Large intestine (tissue), 3 donors: ENCODE measurements around the gene TMEM186. TPM values are rescaled to one million over a fixed set of nuclear protein-coding genes. Genes with fewer than 3 reads are reported as not detected.
A peak's percentile ranks its signal among the peaks of the same experiment; 100 is the strongest.
"Not testable (repeated sequence)": the region's sequence is repeated elsewhere in the genome, so short reads cannot be mapped to it uniquely, and the experiment has no call there.

Experiments
- DNase-seq, 2 donors: peaks; one replicate each; pipeline versions ENCODE4 v3.0.0 to v3.0.0-alpha.2; 2013
- H3K27ac ChIP-seq: one replicate; pipeline ENCODE4 v1.5.1; 2013; ENCODE audit warnings: low read length
- H3K27me3 ChIP-seq: 2 replicates; pipeline ENCODE4 v1.6.1; 2013; ENCODE audit warnings: low read length; ENCODE audit not compliant: control insufficient read depth, insufficient read depth
- H3K36me3 ChIP-seq: 2 replicates; pipeline ENCODE4 v1.6.1; 2013; ENCODE audit warnings: low read length; ENCODE audit not compliant: control insufficient read depth, insufficient read depth
- H3K4me1 ChIP-seq: one replicate; pipeline ENCODE4 v1.6.1; 2013; ENCODE audit warnings: low read length; ENCODE audit not compliant: control insufficient read depth, insufficient read depth
- H3K4me3 ChIP-seq: one replicate; pipeline ENCODE4 v1.5.1; 2013; ENCODE audit warnings: low read length
- H3K9me3 ChIP-seq: one replicate; pipeline ENCODE4 v1.6.1; 2013; ENCODE audit warnings: mild to moderate bottlenecking, low read depth, low read length, moderate library complexity; ENCODE audit not compliant: control insufficient read depth
- WGBS: methylation state at CpG from one replicate; pipeline ENCODE4 v1.1.5; 2013; ENCODE audit warnings: low lambda C conversion rate; ENCODE audit not compliant: insufficient coverage; 5-methylcytosine and 5-hydroxymethylcytosine counted together
- polyA plus RNA-seq: library from polyadenylated mRNA; unstranded; fragments of 120-200 nt; gene quantifications from one replicate; pipeline ENCODE4 v1.2.1, GENCODE V29; 2013

Gene TMEM186
- polyA plus RNA-seq, 1 donor: 19.4 TPM

DNA sequence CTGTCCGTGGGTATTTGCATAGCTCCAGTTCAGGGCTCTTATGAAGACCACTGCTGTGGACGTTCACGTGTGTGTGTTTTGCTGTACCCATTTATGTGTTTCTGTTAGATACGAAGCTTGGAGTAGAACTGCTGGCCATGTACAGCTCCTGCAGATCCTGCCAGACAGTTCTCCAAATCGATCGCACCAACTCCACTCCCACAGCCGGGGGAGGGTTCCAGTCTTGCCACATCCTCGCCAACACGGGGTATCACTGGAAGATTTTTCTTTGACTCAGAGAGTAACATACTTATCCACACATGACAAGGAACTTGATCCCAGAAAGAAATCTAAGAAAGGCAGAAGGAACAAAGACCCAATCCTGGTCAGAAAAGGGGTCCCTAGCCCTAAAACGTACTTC, 37.4 kb downstream of the TMEM186 start:
- H3K36me3 ChIP-seq: peaks cover 35% of the 10 kb centered on the region
- H3K27me3 ChIP-seq: no peaks in the 10 kb centered on the region
- DNase-seq: no peak
- no peak overlapping the region for H3K4me3 ChIP-seq
- WGBS: no CpG with 5 or more reads among the region's 10 CpGs
- no peak overlapping the region for H3K27ac ChIP-seq
- no peaks in the 10 kb centered on the region for H3K4me1 ChIP-seq
- H3K9me3 ChIP-seq: no peaks in the 10 kb centered on the region

DNA sequence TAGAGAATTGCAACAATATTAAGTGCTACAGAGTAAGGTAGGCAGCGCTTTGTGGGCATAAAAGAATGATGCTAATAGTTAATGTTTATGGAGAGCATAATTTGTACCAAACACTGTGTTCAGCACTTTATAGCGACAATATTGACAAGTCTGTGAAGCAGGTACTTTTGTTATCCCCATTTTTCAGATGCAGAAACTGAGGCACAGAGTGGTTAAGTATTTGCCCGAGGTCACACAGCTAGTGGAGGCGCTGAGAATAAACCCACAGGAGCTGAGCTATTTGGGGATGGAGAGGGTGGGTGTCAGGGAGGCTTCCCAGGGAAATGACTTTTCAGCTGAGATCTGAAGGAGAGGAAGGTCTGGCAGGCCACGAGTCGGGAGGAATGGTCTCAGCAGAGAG, 39.4 kb downstream of the TMEM186 start:
- no peak overlapping the region for H3K4me3 ChIP-seq
- no peaks in the 10 kb centered on the region for H3K9me3 ChIP-seq
- H3K27ac ChIP-seq: no peak overlapping the region
- H3K27me3 ChIP-seq: no peaks in the 10 kb centered on the region
- H3K36me3 ChIP-seq: peaks cover 22% of the 10 kb centered on the region
- DNase-seq: no peak
- peaks cover 10% of the 10 kb centered on the region for H3K4me1 ChIP-seq
- WGBS: no CpG with 5 or more reads among the region's 6 CpGs

DNA sequence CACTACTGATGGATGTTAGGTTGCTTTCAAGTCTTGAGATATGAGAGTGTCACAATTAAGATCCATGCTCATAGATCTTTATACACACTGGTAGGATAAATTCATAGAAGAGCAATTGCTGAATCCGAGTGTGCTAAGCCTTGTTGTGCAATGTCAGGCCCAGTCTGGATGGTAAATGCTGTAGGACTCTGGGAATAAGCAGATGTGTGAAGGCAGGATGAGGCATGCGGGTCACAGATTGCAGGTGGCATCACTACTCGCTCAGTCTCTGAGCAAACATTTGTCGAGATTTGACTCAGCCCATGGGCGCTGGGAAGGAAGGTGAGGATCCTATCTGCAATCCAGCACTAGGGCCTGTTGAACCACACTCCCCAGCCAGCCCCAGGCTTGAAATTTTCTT, 40.7 kb downstream of the TMEM186 start:
- Histone ChIP-seq H3K27ac (no peak overlapping the region), H3K4me3 (no peak overlapping the region), H3K27me3 (no peaks in the 10 kb centered on the region), H3K9me3 (no peaks in the 10 kb centered on the region), H3K36me3 (peaks cover 22% of the 10 kb centered on the region), H3K4me1 (peaks cover 18% of the 10 kb centered on the region)
- no CpG with 5 or more reads among the region's 5 CpGs for WGBS
- DNase-seq: no peak

DNA sequence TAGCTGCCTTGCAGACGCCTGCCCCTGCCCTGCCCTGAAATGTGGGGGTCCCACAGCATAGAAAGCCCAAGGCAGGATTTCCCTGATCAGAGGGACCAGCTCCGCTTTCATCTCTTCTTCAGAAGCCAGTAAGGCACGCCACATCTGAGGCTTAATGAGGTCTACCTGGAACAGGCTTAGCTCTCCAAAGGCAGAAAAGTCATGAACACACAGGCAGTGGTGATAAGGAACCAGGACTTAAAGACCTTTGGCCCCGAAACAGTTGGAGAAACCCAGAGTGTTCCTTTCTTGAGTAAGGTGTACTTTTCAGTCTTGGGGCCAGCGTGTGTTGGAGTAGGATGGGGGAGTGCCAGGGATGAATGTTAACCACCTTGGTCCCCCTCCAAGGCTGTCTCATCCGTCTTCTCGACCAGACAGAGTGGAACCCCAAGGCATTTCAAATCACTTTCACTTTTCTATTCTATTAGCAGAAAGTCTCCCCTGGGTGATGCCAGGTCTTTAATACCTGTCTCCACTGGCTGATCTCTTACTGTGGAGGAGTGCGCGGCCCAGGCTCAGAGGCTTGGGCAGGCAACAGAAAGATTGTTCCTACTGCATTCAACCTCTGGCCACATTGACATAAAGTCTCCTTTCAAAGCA, 43.9 kb downstream of the TMEM186 start:
- H3K9me3 ChIP-seq: no peaks in the 10 kb centered on the region
- DNase-seq: peak; percentile 70 to 89
- no peaks in the 10 kb centered on the region for H3K27me3 ChIP-seq
- WGBS: no CpG with 5 or more reads among the region's 9 CpGs
- peak overlapping the region; percentile 76 for H3K27ac ChIP-seq
- H3K4me3 ChIP-seq: no peak overlapping the region
- H3K4me1 ChIP-seq: peaks cover 24% of the 10 kb centered on the region
- H3K36me3 ChIP-seq: peaks cover 16% of the 10 kb centered on the region

DNA sequence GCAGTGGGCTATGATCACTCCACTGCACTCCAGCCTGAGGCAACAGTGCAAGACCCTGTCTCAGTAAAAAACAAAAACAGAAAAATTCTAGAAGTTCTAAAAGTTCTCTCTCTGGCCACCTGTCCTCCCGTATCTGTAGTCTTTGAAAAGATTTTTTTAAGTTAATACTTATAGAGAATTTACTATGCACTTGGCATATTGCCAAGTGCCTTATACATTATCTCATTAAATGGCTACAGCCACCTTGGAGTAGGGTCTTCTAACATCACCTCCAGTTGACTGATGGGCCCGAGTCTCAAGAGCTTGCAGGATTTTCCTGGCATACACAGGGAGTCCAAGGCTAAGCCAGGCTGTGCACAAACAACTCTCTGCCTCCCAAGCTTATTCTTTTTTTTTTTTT, 44.7 kb downstream of the TMEM186 start:
- Histone ChIP-seq H3K9me3 (no peaks in the 10 kb centered on the region), H3K4me1 (peaks cover 24% of the 10 kb centered on the region), H3K27ac (peak overlapping the region; percentile 31), H3K4me3 (no peak overlapping the region), H3K27me3 (no peaks in the 10 kb centered on the region), H3K36me3 (peaks cover 8% of the 10 kb centered on the region)
- DNase-seq: peak in 1 of 2 donors; percentile 26
- 17% methylated on average over 1 of the region's 2 CpGs for WGBS

DNA sequence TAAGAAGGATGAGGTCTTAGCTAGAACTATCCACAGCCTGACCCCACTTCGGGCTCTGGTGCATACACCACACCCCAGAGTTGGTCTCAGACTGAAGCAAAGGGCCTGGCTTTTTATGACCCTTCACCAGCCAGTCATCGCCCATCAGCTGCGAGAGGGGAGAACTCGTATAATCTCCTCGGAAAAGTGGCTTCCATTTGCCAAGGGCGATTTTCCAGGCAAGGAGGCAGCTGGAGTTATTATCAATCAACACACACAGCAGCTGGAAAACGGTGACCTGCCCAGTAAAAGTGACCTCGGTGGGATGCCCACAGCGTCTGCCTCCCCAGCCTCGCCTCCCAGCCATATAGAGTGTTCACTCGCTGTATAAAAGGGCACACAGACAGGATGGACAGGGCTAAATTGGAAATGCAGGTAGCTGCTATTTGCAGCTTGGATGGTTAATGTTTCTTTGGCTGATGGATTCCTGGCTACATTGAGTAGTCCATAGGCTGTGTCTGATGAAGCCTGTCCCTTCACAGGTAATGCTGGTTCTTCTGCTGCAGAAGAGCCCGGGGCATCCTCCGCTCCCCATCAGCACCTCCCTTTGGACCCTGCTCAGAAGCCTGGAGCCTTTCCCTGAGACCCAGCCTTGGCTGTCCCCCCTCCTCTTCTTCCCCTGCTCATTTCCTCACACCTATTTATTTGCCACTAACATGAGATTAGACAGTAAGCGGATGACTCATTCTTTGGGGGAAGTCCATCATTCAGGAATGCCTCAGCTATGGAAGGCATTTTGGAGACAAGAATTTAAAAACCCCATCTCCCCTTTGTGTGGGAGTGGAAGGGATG, 45.7 kb downstream of the TMEM186 start:
- WGBS: no CpG with 5 or more reads among the region's 14 CpGs
- peak; percentile 66 to 83 for DNase-seq
- no peaks in the 10 kb centered on the region for H3K27me3 ChIP-seq
- H3K9me3 ChIP-seq: no peaks in the 10 kb centered on the region
- H3K27ac ChIP-seq: peak overlapping the region; percentile 19
- H3K36me3 ChIP-seq: peaks cover 5% of the 10 kb centered on the region
- no peak overlapping the region for H3K4me3 ChIP-seq
- peaks cover 24% of the 10 kb centered on the region for H3K4me1 ChIP-seq

DNA sequence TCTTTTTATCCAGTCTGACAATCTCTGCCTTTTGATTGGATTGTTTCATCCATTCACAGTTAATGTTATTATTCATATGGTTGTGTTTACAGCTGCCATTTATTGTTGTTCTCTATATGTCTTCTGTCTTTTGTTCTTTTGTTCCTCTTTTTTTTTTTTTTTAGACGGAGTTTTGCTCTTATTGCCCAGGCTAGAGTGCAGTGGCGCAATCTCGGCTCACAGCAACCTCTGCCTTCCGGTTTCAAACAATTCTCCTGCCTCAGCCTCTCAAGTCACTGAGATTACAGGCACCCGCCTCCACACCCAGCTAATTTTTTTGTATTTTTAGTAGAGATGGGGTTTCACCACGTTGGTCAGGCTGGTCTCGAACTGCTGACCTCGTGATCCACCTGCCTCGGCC, 48.5 kb downstream of the TMEM186 start:
- H3K36me3 ChIP-seq, DNase-seq, H3K4me3 ChIP-seq, H3K9me3 ChIP-seq, H3K27ac ChIP-seq, H3K27me3 ChIP-seq: not testable (repeated sequence)
- peaks cover 21% of the 10 kb centered on the region for H3K4me1 ChIP-seq
- no CpG with 5 or more reads among the region's 9 CpGs for WGBS

Other genes starting within 250 kb of the TMEM186 start
- 0.49 TPM for gene TMEM114, start 207.1 kb downstream of the TMEM186 start, polyA plus RNA-seq
- 17.2 TPM for gene METTL22, start 175.9 kb downstream of the TMEM186 start, polyA plus RNA-seq
- 55.7 TPM for gene ABAT, start 123.0 kb downstream of the TMEM186 start, polyA plus RNA-seq
- 40.3 TPM for gene PMM2, start 200 bp upstream of the TMEM186 start, polyA plus RNA-seq
- 81.0 TPM for gene CARHSP1, start 71.4 kb upstream of the TMEM186 start, polyA plus RNA-seq
- gene LITAFD, start 84.7 kb upstream of the TMEM186 start, polyA plus RNA-seq: 1.8 TPM
- gene USP7, start 166.3 kb upstream of the TMEM186 start, polyA plus RNA-seq: 110 TPM